ENCODE results near the gene CDH3. TPM values are rescaled to one million over a fixed set of nuclear protein-coding genes. Genes with fewer than 3 reads are reported as not detected.

CDH3 gene
- total RNA-seq, 1 donor = not detected

DNA sequence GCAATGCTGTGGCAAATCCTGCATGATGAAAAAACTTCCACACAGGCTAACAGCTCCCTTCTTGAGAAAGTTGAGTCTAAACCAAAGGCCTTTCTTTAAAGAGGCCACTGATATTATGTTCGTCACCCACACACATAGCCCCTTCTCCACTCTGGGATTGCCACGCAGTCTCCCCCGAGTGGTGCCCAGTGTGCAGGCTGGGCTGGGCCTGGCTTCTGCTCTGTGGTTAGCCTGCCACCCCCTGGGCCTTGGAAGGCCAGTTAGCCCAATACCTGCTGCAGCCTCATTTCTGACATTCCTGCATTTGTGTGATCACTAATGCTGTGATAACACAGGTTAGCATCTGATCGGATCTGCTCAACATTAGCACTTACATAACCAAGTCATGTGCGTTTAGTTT, 44.8 kb downstream of the CDH3 start:
- H3K4me3 ChIP-seq (ENCODE audit: low read depth, low read length) = no peak overlapping the region
- no peak for DNase-seq (ENCODE audit: low read depth)
- TF ChIP-seq, protein P1, sequence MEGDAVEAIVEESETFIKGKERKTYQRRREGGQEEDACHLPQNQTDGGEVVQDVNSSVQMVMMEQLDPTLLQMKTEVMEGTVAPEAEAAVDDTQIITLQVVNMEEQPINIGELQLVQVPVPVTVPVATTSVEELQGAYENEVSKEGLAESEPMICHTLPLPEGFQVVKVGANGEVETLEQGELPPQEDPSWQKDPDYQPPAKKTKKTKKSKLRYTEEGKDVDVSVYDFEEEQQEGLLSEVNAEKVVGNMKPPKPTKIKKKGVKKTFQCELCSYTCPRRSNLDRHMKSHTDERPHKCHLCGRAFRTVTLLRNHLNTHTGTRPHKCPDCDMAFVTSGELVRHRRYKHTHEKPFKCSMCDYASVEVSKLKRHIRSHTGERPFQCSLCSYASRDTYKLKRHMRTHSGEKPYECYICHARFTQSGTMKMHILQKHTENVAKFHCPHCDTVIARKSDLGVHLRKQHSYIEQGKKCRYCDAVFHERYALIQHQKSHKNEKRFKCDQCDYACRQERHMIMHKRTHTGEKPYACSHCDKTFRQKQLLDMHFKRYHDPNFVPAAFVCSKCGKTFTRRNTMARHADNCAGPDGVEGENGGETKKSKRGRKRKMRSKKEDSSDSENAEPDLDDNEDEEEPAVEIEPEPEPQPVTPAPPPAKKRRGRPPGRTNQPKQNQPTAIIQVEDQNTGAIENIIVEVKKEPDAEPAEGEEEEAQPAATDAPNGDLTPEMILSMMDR (IDR thresholded peaks at IDR 0.05; ENCODE audit: insufficient read depth, low read length) = no peak

DNA sequence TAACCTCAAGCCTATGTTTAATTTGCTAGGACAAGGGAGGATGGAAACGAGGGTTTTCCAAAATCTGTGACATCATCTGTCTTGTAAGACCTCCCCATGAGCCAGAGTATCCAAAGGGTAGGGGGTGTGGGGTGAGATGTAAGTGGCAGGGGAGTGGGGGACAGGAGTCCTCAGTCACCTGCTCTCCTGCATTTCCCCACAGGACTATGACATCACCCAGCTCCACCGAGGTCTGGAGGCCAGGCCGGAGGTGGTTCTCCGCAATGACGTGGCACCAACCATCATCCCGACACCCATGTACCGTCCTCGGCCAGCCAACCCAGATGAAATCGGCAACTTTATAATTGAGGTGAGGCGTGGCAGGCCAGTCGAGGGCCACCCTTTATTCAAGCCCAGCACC, 50.5 kb downstream of the CDH3 start:
- H3K4me3 ChIP-seq (ENCODE audit: low read depth, low read length) = no peak overlapping the region
- DNase-seq (ENCODE audit: low read depth) = no peak
- TF ChIP-seq, protein P1 (IDR thresholded peaks at IDR 0.05; ENCODE audit: insufficient read depth, low read length) = no peak

DNA sequence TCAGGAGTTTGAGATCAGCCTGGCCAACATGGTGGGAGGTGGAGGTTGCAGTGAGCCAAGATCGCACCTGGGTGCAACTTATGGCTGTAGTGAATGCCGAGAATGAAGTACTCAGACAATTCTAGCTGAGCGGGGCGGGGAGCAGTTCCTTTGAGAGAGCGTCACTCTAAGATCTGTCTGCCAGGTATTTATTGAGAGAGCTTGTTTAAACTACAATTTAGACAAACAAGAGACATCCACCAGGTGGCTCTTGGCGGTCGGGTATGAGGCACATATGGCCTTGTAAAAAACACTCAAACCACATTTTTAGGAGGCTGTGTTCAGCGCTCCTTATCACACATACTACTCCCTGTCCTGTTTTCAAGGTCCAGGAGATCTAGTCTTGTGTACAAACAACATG, 51.4 kb downstream of the CDH3 start:
- TF ChIP-seq, protein P1 (IDR thresholded peaks at IDR 0.05; ENCODE audit: insufficient read depth, low read length) = no peak
- no peak overlapping the region for H3K4me3 ChIP-seq (ENCODE audit: low read depth, low read length)
- DNase-seq (ENCODE audit: low read depth) = no peak

DNA sequence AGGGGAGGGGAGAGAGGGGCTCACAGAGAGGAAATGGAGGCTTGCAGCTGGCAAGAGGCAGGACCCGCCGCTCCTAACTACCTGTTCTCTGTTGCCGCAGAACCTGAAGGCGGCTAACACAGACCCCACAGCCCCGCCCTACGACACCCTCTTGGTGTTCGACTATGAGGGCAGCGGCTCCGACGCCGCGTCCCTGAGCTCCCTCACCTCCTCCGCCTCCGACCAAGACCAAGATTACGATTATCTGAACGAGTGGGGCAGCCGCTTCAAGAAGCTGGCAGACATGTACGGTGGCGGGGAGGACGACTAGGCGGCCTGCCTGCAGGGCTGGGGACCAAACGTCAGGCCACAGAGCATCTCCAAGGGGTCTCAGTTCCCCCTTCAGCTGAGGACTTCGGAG, 53.0 kb downstream of the CDH3 start:
- DNase-seq (ENCODE audit: low read depth) = no peak
- TF ChIP-seq, protein P1 (IDR thresholded peaks at IDR 0.05; ENCODE audit: insufficient read depth, low read length) = no peak
- no peak overlapping the region for H3K4me3 ChIP-seq (ENCODE audit: low read depth, low read length)

DNA sequence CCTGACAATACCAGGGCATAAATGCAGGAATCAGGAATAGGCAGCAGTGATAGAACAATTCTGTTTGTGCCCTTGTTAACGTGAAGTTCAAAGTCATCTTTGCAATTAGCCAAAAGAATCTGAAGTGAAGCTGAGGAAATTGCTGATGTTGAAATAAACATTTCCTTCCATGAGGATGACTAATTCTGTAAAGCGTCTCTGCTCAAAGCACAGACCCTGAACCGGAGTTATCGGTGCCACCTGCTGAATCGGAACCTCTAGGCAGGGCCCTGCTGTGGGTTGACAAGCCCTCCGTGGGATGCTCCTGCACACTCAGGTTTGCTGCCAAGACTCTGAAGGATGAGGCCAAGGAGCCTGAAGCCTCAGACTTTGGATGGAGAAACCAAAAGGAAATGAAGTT, 55.0 kb downstream of the CDH3 start:
- TF ChIP-seq, protein P1 (IDR thresholded peaks at IDR 0.05; ENCODE audit: insufficient read depth, low read length) = no peak
- no peak for DNase-seq (ENCODE audit: low read depth)
- no peak overlapping the region for H3K4me3 ChIP-seq (ENCODE audit: low read depth, low read length)

DNA sequence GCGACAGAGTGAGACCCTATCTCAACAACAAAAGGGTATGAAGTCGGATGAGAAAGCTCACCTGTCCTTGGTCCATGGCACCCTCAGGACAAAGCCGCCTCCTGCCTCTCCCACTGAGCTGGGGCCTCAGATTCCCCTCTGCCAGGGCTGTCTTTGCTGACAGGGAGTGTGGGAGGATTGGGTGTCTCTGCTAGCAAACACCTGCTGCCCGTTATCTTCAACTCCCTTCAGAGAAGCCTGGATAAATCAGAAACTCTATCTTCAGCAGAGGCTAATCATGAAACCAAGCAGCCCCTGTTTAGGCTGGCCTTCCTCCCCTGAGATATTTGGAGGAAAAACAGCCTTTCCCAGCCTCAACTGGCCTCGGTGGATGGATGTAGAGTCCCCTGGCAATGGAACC, 55.7 kb downstream of the CDH3 start:
- no peak for DNase-seq (ENCODE audit: low read depth)
- H3K4me3 ChIP-seq (ENCODE audit: low read depth, low read length) = no peak overlapping the region
- TF ChIP-seq, protein P1 (IDR thresholded peaks at IDR 0.05; ENCODE audit: insufficient read depth, low read length) = no peak

DNA sequence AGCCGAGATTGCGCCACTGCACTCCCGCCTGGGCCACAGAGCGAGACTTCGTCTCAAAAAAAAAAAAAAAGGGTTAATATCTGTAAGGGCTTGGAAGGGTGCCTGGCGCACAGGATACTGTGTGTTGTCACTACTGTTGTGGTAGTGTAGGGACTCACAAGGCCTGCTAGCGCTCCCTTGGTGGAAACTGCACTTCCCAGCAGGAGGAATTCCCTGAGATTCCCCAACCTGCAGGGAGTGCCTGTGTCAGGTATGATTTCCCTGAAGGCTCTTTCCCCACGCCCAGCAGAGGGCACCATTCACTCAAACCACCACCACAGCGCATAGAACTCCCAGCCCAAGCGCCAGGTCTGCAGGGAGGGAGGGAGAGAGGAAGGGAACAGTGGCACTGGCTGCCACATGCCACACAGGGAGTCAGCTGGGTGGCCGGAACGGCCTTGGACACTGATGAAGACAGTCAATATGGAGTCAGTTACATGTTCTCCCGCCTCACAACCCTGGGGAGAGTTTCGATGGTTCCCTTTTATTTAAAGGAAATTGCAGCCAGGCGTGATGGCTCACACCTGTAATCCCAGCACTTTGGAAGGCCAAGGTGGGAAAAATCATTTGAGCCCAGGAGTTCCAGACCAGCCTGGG, 59.2 kb downstream of the CDH3 start:
- peak; percentile 65 for DNase-seq (ENCODE audit: low read depth)
- TF ChIP-seq, protein P1 (IDR thresholded peaks at IDR 0.05; ENCODE audit: insufficient read depth, low read length) = peak; percentile 86
- H3K4me3 ChIP-seq (ENCODE audit: low read depth, low read length) = no peak overlapping the region
